Measurements from ENCODE around the gene PDCD1LG2.

- TF ChIP-seq CTCF (IDR thresholded peaks at IDR 0.05): no peak
- no peak for TF ChIP-seq POLR2A (IDR thresholded peaks at IDR 0.05)
Measured at GRCh38 chr9:5569409-5569808, 59.1 kb downstream of the PDCD1LG2 start.

Data from right lobe of liver (tissue), 4 donors.